Lung (tissue), 12 donors: ENCODE measurements around the gene PLA2G2D. TPM values are rescaled to one million over a fixed set of nuclear protein-coding genes. Genes with fewer than 3 reads are reported as not detected.

Experiments used
- ATAC-seq: fragments of 200-7000 bp; cut with Tn5 transposase; one replicate; pipeline ENCODE4 v1.9.1; 2020; ENCODE audit warnings: moderate number of reproducible peaks; ENCODE audit not compliant: insufficient read depth, low FRiP score
- DNase-seq, 3 donors: peaks; one replicate each; pipeline ENCODE4 v3.0.0-alpha.2; 2013 to 2017
- H3K27ac ChIP-seq, 2 donors: one replicate each; pipeline ENCODE4 v1.5.1; 2013; ENCODE audit warnings: mild to moderate bottlenecking in 2 of 2, moderate library complexity in 2 of 2, control low read depth in 1 of 2, inconsistent platforms in 1 of 2, low read depth in 1 of 2, low read length in 1 of 2
- H3K27me3 ChIP-seq, 3 donors: one replicate each; pipeline ENCODE4 v1.5.1; 2013; ENCODE audit warnings: low read length in 2 of 3; ENCODE audit not compliant: control insufficient read depth in 3 of 3, insufficient read depth in 3 of 3
- H3K36me3 ChIP-seq, 4 donors: one replicate each; pipeline ENCODE4 v1.5.1; 2013; ENCODE audit warnings: low read length in 4 of 4, mild to moderate bottlenecking in 1 of 4, moderate library complexity in 1 of 4; ENCODE audit not compliant: control insufficient read depth in 4 of 4, insufficient read depth in 4 of 4
- H3K4me1 ChIP-seq, 5 donors: one replicate each; pipeline ENCODE4 v1.5.1; 2013; ENCODE audit warnings: low read length in 5 of 5, mild to moderate bottlenecking in 2 of 5, moderate library complexity in 1 of 5; ENCODE audit not compliant: control insufficient read depth in 5 of 5, insufficient read depth in 5 of 5
- H3K4me3 ChIP-seq: one replicate; pipeline ENCODE4 v1.5.1; 2013; ENCODE audit warnings: mild to moderate bottlenecking, control low read depth, moderate library complexity
- H3K9ac ChIP-seq, 2 donors: one replicate each; pipeline ENCODE4 v1.5.1; 2013; ENCODE audit warnings: low read length in 2 of 2, control low read depth in 1 of 2; ENCODE audit not compliant: insufficient read depth in 1 of 2
- H3K9me3 ChIP-seq, 4 donors: one replicate each; pipeline ENCODE4 v1.5.1; 2013; ENCODE audit warnings: low read length in 3 of 4, mild to moderate bottlenecking in 1 of 4, moderate library complexity in 1 of 4; ENCODE audit not compliant: control insufficient read depth in 4 of 4, insufficient read depth in 3 of 4
- CTCF ChIP-seq: IDR thresholded peaks from 2 replicates; pipeline ENCODE4 v1.5.1; 2012; ENCODE audit warnings: mild to moderate bottlenecking; ENCODE audit errors: control extremely low read depth, extremely low read depth
- WGBS, 2 donors: extraction: QIAGEN DNeasy Blood & Tissue Kit; methylation state at CpG; one replicate each; pipeline ENCODE4 v1.1.7; 2013; 5-methylcytosine and 5-hydroxymethylcytosine counted together
- polyA plus RNA-seq, 2 donors: library from polyadenylated mRNA; stranded (reverse); fragments of 200-250 nt; gene quantifications; one replicate each; pipeline ENCODE4 v1.2.1, GENCODE V29; 2013
- total RNA-seq, 2 donors: library from RNA; depleted of rRNA in 1 of 2; stranded (reverse); fragments of >200 nt in 1 of 2; gene quantifications; one replicate each; pipeline ENCODE4 v1.2.1, GENCODE V29; 2014 to 2021
- donor health status: control.
- donor health status: control.
- donor health status: Bipolar disorder and iron deficiency.
- donor health status: healthy.
- donor health status: DM: yes; HTN: yes; CAD: no.

Gene PLA2G2D
- total and polyA plus RNA-seq, 4 donors, result 0.06 to 0.57 (median 0.06) TPM; not detected in 1

GRCh38 chr1:20124456-20125057, 5.2 kb upstream of the PLA2G2D start:
- ATAC-seq, result peak; percentile 72
- no peaks in the 10 kb centered on the region for H3K9me3 ChIP-seq
- no peak overlapping the region for H3K27ac ChIP-seq
- peaks cover 0 to 17% (median 3%) of the 10 kb centered on the region in 3 donors for H3K27me3 ChIP-seq
- H3K4me3 ChIP-seq, result no peak overlapping the region
- H3K36me3 ChIP-seq, result no peaks in the 10 kb centered on the region
- no peak overlapping the region for H3K9ac ChIP-seq
- no peak for TF ChIP-seq CTCF
- 66 to 86% methylated on average over 7 of the region's 7 CpGs for WGBS, 2 donors
- peaks cover 0 to 9% (median 0%) of the 10 kb centered on the region in 5 donors for H3K4me1 ChIP-seq
- DNase-seq, result no peak

GRCh38 chr1:20123722-20124455, 4.6 kb upstream of the PLA2G2D start:
- no peaks in the 10 kb centered on the region for H3K9me3 ChIP-seq
- H3K9ac ChIP-seq, result no peak overlapping the region
- TF ChIP-seq CTCF, result no peak
- WGBS, 2 donors, result 53 to 60% methylated on average over 10 of the region's 10 CpGs
- no peak for ATAC-seq
- peaks cover 0 to 17% (median 6%) of the 10 kb centered on the region in 3 donors for H3K27me3 ChIP-seq
- H3K4me3 ChIP-seq, result no peak overlapping the region
- H3K4me1 ChIP-seq, result peaks cover 0 to 9% (median 0%) of the 10 kb centered on the region in 5 donors
- H3K27ac ChIP-seq, result no peak overlapping the region
- DNase-seq, result no peak
- no peaks in the 10 kb centered on the region for H3K36me3 ChIP-seq

GRCh38 chr1:20120796-20121195, 1.5 kb upstream of the PLA2G2D start:
- TF ChIP-seq CTCF, result no peak
- Histone ChIP-seq H3K4me3 (no peak overlapping the region), H3K9me3 (no peaks in the 10 kb centered on the region), H3K36me3 (no peaks in the 10 kb centered on the region), H3K27ac (no peak overlapping the region), H3K9ac (no peak overlapping the region), H3K4me1 (peaks cover 0 to 3% (median 0%) of the 10 kb centered on the region in 5 donors), H3K27me3 (peaks cover 0 to 20% (median 3%) of the 10 kb centered on the region in 3 donors)
- DNase-seq (no peak), ATAC-seq (no peak)
- WGBS, 2 donors, result 94% methylated on average over 4 of the region's 4 CpGs
